ENCODE results near the gene TMEM219. TPM values are rescaled to one million over a fixed set of nuclear protein-coding genes. Genes with fewer than 3 reads are reported as not detected.
A peak's percentile ranks its signal among the peaks of the same experiment; 100 is the strongest.

Gene TMEM219
- total and polyA plus RNA-seq, 10 of the 15 experiments (the other 5 are each of a cell fraction or from before 2014, with no cell fraction given), result 33.6 to 74.6 (median 56.5) TPM

GRCh38 chr16:29995324-29995910, 33.5 kb downstream of the TMEM219 start, which contains the start of gene HIRIP3:
TSS of gene HIRIP3 (minus strand) at chr16:29995617. CDS start at chr16:29995605, 12 bp downstream.
- peak within 1 kb of the TSS; percentile 95 for H3K4me2 ChIP-seq (ENCODE audit: control insufficient read depth, insufficient read depth)
- H3K9ac ChIP-seq (ENCODE audit: control insufficient read depth, insufficient read depth, low read length), result peak within 1 kb of the TSS; percentile 88
- H3K27ac ChIP-seq (ENCODE audit: control insufficient read depth, insufficient read depth), result peak within 1 kb of the TSS; percentile 91
- peaks cover 9% of the 10 kb centered on the region for H3K4me1 ChIP-seq (ENCODE audit: control insufficient read depth, insufficient read depth, low read length)
- peak within 1 kb of the TSS; percentile 81 for H3K4me3 ChIP-seq
- peak; percentile 77 for ATAC-seq
- ChIA-PET CTCF (interaction anchor here (1.4 to 1.9 kb wide), 3 partner anchors 22 to 37 kb away, joined by 4 to 6 read pairs (median 5); partner anchors contain the start of genes TAOK2 and TMEM219), POLR2A (interaction anchor here (0.5 to 2.8 kb wide), 6 partner anchors 20 to 69 kb away, joined by 3 to 16 read pairs (median 6); partner anchors contain the start of genes KCTD13, TAOK2 and TMEM219), SMC1A (ENCODE audit: uncharacterized antibody, unreplicated experiment) (interaction anchor here (0.6 to 1.9 kb wide), 3 partner anchors 22 to 33 kb away, joined by 3 to 9 read pairs (median 3); partner anchors contain the start of genes TAOK2 and TMEM219), RAD21 (ENCODE audit: unreplicated experiment) (interaction anchor here (0.6 to 1.4 kb wide), 3 partner anchors 22 to 1503 kb away, joined by 3 to 5 read pairs (median 3); no protein-coding TSS in a partner anchor)
- no peak for FAIRE-seq
- no peaks in the 10 kb centered on the region for H3K9me3 ChIP-seq (replicated peaks; ENCODE audit: control insufficient read depth, insufficient read depth, low read length)
- 1% methylated on average over 53 of the region's 53 CpGs for WGBS (ENCODE audit: insufficient coverage, insufficient replicate concordance, low lambda C conversion rate, missing lambda C conversion rate)
- no peaks in the 10 kb centered on the region for H4K20me1 ChIP-seq (ENCODE audit: control insufficient read depth, insufficient read depth)
- no TSS peak for BruUV-seq (replicated peaks)
- H3K36me3 ChIP-seq (ENCODE audit: control insufficient read depth in 2 of 2, insufficient read depth in 2 of 2, low read length in 1 of 2), result peaks cover 8 to 15% of the 10 kb centered on the region in 2 experiments
- no peaks in the 10 kb centered on the region for H3K27me3 ChIP-seq (replicated peaks in 1 of 2; ENCODE audit: control insufficient read depth in 2 of 2, insufficient read depth in 2 of 2, low read length in 1 of 2)
- peak within 1 kb of the TSS; percentile 98 for H2AFZ ChIP-seq (ENCODE audit: control insufficient read depth, low read depth, low read length)
- peaks cover 19% of the 10 kb centered on the region for H3K79me2 ChIP-seq (ENCODE audit: control insufficient read depth, insufficient read depth, low read length)
- in situ Hi-C loops (cut with MboI) (no loop called here), intact Hi-C loops (cut with micrococcal nuclease; ENCODE audit: unreplicated experiment) (no loop called here)
- DNase-seq (ENCODE audit: low read depth, low spot score), result peak; percentile 35
- no peak for TF ChIP-seq MYB (IDR thresholded peaks at IDR 0.05; ENCODE audit: borderline replicate concordance, low read depth, low read length)
- no peak for TF ChIP-seq ATF3 (IDR thresholded peaks at IDR 0.05; ENCODE audit: borderline replicate concordance, extremely low read depth, low read depth, low read length)
- TF ChIP-seq CHD4 (IDR thresholded peaks at IDR 0.05), result no peak
- no peak for TF ChIP-seq E4F1 (IDR thresholded peaks at IDR 0.05; ENCODE audit: borderline replicate concordance, partially characterized antibody)
- no peak for TF ChIP-seq CBX5 (IDR thresholded peaks at IDR 0.05; ENCODE audit: low read depth)
- TF ChIP-seq RELA (IDR thresholded peaks at IDR 0.05; ENCODE audit: borderline replicate concordance, partially characterized antibody), result no peak
- TF ChIP-seq BACH1 (IDR thresholded peaks at IDR 0.05; ENCODE audit: borderline replicate concordance), result no peak; the same call in 1 of the 2 replicates
- peak; percentile 0 for TF ChIP-seq SIX5 (IDR thresholded peaks at IDR 0.05; ENCODE audit: low read depth, low read length, severe bottlenecking)
- TF ChIP-seq NR2F1 (conservative IDR thresholded peaks at IDR 0.05), result no peak; the same call in 1 of the 2 replicates
- TF ChIP-seq EGR1 (IDR thresholded peaks at IDR 0.05; ENCODE audit: borderline replicate concordance in 1 of 2, low read depth in 2 of 2, low read length in 2 of 2), result peak in 1 of 2 experiments; percentile 38; a peak in 1 of 3 replicates
- TF ChIP-seq JUND (IDR thresholded peaks at IDR 0.05; ENCODE audit: low read depth, low read length), result no peak
- peak; percentile 15 for TF ChIP-seq BCL3 (IDR thresholded peaks at IDR 0.05; ENCODE audit: borderline replicate concordance, insufficient read depth, low read depth, low read length, poor library complexity, severe bottlenecking)
- no peak for TF ChIP-seq NR2C2 (IDR thresholded peaks at IDR 0.05; ENCODE audit: borderline replicate concordance, control insufficient read depth, insufficient read length, low read depth)
- TF ChIP-seq ZNF622 (IDR thresholded peaks at IDR 0.05), result no peak
- peak; percentile 33; the same call in 1 of the 2 replicates for TF ChIP-seq POLR2AphosphoS5 (IDR thresholded peaks at IDR 0.05; ENCODE audit: low read length)
- TF ChIP-seq NFXL1 (IDR thresholded peaks at IDR 0.05; ENCODE audit: borderline replicate concordance), result no peak

Measured in GM12878 (cell line).